ENCODE results near the gene SCN10A. TPM values are rescaled to one million over a fixed set of nuclear protein-coding genes. Genes with fewer than 3 reads are reported as not detected.

Gene SCN10A
- total RNA-seq, 1 experiment from 2014 or later, result not detected

DNA sequence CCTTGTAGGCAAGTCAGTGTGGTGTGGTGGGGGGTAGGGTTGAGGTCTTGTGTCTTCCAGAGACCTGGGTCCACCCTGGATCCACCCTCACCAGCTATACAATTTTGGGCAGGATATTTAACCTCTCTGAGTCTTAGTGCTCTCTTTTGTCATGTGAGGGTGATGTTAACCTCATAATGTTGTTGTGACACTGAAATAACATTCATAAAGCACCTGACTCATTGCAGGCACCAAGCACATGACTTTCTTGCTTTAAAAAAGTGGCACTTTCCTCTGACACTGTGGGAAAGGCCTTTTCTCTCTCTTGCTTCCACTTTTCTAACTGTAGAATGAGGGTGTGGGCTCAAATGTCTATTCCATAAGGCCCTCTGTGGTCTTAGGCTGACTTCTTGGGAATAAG is 75.5 kb downstream of the SCN10A start:
- no peak for DNase-seq
- Mint-ChIP-seq H3K27ac (ENCODE audit: unreplicated experiment) (no peak overlapping the region), H3K36me3 (ENCODE audit: insufficient read depth, unreplicated experiment) (no peaks in the 10 kb centered on the region), H3K4me1 (ENCODE audit: low read depth, unreplicated experiment) (no peaks in the 10 kb centered on the region), H3K9me3 (ENCODE audit: low read depth, unreplicated experiment) (no peaks in the 10 kb centered on the region), H3K27me3 (ENCODE audit: unreplicated experiment) (peaks cover 72% of the 10 kb centered on the region), H3K4me3 (ENCODE audit: low read depth, unreplicated experiment) (no peak overlapping the region)
- TF ChIP-seq, protein P1, sequence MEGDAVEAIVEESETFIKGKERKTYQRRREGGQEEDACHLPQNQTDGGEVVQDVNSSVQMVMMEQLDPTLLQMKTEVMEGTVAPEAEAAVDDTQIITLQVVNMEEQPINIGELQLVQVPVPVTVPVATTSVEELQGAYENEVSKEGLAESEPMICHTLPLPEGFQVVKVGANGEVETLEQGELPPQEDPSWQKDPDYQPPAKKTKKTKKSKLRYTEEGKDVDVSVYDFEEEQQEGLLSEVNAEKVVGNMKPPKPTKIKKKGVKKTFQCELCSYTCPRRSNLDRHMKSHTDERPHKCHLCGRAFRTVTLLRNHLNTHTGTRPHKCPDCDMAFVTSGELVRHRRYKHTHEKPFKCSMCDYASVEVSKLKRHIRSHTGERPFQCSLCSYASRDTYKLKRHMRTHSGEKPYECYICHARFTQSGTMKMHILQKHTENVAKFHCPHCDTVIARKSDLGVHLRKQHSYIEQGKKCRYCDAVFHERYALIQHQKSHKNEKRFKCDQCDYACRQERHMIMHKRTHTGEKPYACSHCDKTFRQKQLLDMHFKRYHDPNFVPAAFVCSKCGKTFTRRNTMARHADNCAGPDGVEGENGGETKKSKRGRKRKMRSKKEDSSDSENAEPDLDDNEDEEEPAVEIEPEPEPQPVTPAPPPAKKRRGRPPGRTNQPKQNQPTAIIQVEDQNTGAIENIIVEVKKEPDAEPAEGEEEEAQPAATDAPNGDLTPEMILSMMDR (IDR thresholded peaks at IDR 0.05; ENCODE audit: unreplicated experiment), result no peak
- no TSS peak for BruUV-seq (replicated peaks)
- CTCF ChIA-PET, result interaction anchor here (0.7 kb wide), 1 partner anchor 104 kb away, joined by 3 read pairs; no protein-coding TSS in a partner anchor
- intact Hi-C loops (cut with micrococcal nuclease; ENCODE audit: unreplicated experiment), result no loop called here

DNA sequence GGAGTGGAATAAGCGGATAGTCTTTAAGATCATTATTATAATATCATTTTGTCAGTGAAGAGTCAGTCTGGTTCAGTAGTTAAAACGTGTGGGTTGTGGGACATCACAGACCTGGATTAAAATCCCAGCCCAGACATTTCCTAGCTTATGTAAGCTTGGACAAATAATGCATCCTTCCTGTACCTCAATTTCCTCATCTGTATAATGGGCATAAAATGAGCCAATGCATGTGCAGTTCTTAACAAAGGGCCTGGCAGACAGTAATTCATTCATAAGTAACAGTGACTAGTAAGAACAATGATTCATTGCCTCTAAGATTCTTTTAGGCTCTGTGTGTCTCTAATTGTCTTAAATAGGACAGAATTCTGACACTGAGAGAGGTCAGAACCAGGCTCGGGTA is 76.1 kb downstream of the SCN10A start:
- CTCF ChIA-PET, result interaction anchor here (0.7 to 1.6 kb wide), 2 partner anchors 103 to 260 kb away, joined by 3 to 8 read pairs; no protein-coding TSS in a partner anchor
- Mint-ChIP-seq H3K27ac (ENCODE audit: unreplicated experiment) (no peak overlapping the region), H3K4me1 (ENCODE audit: low read depth, unreplicated experiment) (no peaks in the 10 kb centered on the region), H3K9me3 (ENCODE audit: low read depth, unreplicated experiment) (no peaks in the 10 kb centered on the region), H3K27me3 (ENCODE audit: unreplicated experiment) (peaks cover 75% of the 10 kb centered on the region), H3K36me3 (ENCODE audit: insufficient read depth, unreplicated experiment) (no peaks in the 10 kb centered on the region), H3K4me3 (ENCODE audit: low read depth, unreplicated experiment) (no peak overlapping the region)
- TF ChIP-seq, protein P1 (IDR thresholded peaks at IDR 0.05; ENCODE audit: unreplicated experiment), result no peak
- no peak for DNase-seq
- no TSS peak for BruUV-seq (replicated peaks)
- intact Hi-C loops (cut with micrococcal nuclease; ENCODE audit: unreplicated experiment), result loop anchor here (2.0 kb wide), 1 partner anchor 291 kb away; no protein-coding TSS in a partner anchor

DNA sequence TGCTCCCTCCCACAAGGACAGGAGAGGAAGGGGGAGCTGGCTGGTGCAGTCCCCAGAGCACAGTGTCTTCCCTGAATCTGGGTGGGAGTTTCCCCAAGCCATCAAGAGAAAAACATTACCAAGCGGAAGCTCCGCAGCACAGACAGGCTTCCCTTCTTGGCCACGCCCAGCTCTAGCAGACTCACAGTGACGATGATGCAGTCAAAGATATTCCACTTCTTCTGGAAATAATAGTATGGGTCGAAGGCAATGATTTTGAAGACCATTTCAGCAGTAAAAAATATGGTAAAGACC is 76.7 kb downstream of the SCN10A start:
- H3K27me3 Mint-ChIP-seq (ENCODE audit: unreplicated experiment), result peaks cover 75% of the 10 kb centered on the region
- BruUV-seq (replicated peaks), result no TSS peak
- H3K36me3 Mint-ChIP-seq (ENCODE audit: insufficient read depth, unreplicated experiment), result no peaks in the 10 kb centered on the region
- no peak overlapping the region for H3K27ac Mint-ChIP-seq (ENCODE audit: unreplicated experiment)
- no peaks in the 10 kb centered on the region for H3K4me1 Mint-ChIP-seq (ENCODE audit: low read depth, unreplicated experiment)
- no peak for DNase-seq
- H3K9me3 Mint-ChIP-seq (ENCODE audit: low read depth, unreplicated experiment), result no peaks in the 10 kb centered on the region
- CTCF ChIA-PET, result interaction anchor here (1.6 kb wide), 2 partner anchors 105 to 261 kb away, joined by 8 to 13 read pairs; no protein-coding TSS in a partner anchor
- TF ChIP-seq, protein P1 (IDR thresholded peaks at IDR 0.05; ENCODE audit: unreplicated experiment), result no peak
- H3K4me3 Mint-ChIP-seq (ENCODE audit: low read depth, unreplicated experiment), result no peak overlapping the region
- intact Hi-C loops (cut with micrococcal nuclease; ENCODE audit: unreplicated experiment), result loop anchor here (2.0 kb wide), 1 partner anchor 291 kb away; no protein-coding TSS in a partner anchor

DNA sequence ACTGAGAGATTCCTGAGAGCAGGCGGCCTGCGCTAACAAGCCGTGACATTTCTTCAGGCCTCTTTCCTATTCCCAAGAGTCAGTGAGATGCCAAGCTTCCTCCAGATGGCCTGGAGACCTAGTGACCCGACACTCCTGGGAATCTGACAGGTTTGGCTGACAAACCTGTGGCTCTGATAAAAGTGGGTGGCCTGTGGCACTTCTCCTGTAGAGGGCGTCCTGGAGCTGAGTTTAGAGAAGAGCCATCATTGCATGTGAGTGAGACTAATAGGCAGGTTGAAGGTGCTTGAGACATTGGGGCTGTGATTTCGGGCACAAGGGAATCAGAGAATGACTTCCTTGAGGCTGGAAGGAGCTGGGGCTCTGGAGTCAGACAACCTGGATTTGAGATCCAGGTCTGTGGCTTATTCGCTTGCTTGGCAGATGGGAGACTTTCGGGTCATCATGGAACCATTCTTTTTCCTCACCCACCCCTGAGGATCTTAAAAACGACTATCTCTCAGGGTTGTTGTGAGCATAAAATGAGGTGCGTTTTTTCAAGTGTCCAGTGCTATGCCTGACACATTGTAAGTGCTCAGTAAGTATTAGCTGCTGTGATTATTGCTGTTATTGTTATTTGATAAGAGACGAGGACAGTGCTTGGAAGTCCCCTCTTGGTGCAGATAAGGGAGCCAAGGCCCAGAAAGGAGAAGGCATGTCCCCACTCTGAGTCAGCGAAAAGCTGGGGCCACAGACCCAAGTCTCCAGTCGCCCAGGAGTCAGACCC is 77.2 kb downstream of the SCN10A start:
- TF ChIP-seq, protein P1 (IDR thresholded peaks at IDR 0.05; ENCODE audit: unreplicated experiment), result peak; percentile 51
- Mint-ChIP-seq H3K27ac (ENCODE audit: unreplicated experiment) (no peak overlapping the region), H3K27me3 (ENCODE audit: unreplicated experiment) (peaks cover 71% of the 10 kb centered on the region), H3K36me3 (ENCODE audit: insufficient read depth, unreplicated experiment) (no peaks in the 10 kb centered on the region), H3K4me1 (ENCODE audit: low read depth, unreplicated experiment) (no peaks in the 10 kb centered on the region), H3K9me3 (ENCODE audit: low read depth, unreplicated experiment) (no peaks in the 10 kb centered on the region), H3K4me3 (ENCODE audit: low read depth, unreplicated experiment) (no peak overlapping the region)
- intact Hi-C loops (cut with micrococcal nuclease; ENCODE audit: unreplicated experiment), result loop anchor here (1.0 to 2.0 kb wide), 3 partner anchors 105 to 292 kb away; no protein-coding TSS in a partner anchor
- CTCF ChIA-PET, result interaction anchor here (0.5 to 1.6 kb wide), 4 partner anchors 105 to 274 kb away, joined by 3 to 13 read pairs (median 8); no protein-coding TSS in a partner anchor
- peak; percentile 72 for DNase-seq
- no TSS peak for BruUV-seq (replicated peaks)

Measured in Calu3 (cell line).